ENCODE results near the gene PTGR3. TPM values are rescaled to one million over a fixed set of nuclear protein-coding genes. Genes with fewer than 3 reads are reported as not detected.

The PTGR3 gene
- total and polyA plus RNA-seq, 4 donors = 10.1 to 22.2 (median 21.4) TPM

GRCh38 chr18:75168619-75169018 lies 40.3 kb downstream of the PTGR3 start:
- ATAC-seq (ENCODE audit: insufficient read depth, low FRiP score) (no peak), DNase-seq (peak in 1 of 3 donors; percentile 28)
- Histone ChIP-seq H3K36me3 (ENCODE audit: control insufficient read depth in 4 of 4, insufficient read depth in 4 of 4, low read length in 4 of 4) (no peaks in the 10 kb centered on the region), H3K9ac (ENCODE audit: insufficient read depth in 1 of 2, low read length in 2 of 2) (no peak overlapping the region), H3K4me1 (ENCODE audit: control insufficient read depth in 5 of 5, insufficient read depth in 5 of 5, low read length in 5 of 5) (peaks cover 0 to 8% (median 0%) of the 10 kb centered on the region in 5 donors), H3K9me3 (ENCODE audit: control insufficient read depth in 4 of 4, insufficient read depth in 3 of 4, low read length in 3 of 4) (peaks cover 0 to 4% (median 0%) of the 10 kb centered on the region in 4 donors), H3K27ac (ENCODE audit: low read depth in 1 of 2, low read length in 1 of 2) (no peak overlapping the region), H3K4me3 (no peak overlapping the region), H3K27me3 (ENCODE audit: control insufficient read depth in 3 of 3, insufficient read depth in 3 of 3, low read length in 2 of 3) (no peaks in the 10 kb centered on the region)
- 62 to 75% methylated on average over 7 of the region's 7 CpGs for WGBS, 2 donors
- no peak for TF ChIP-seq CTCF (IDR thresholded peaks at IDR 0.05; ENCODE audit: control extremely low read depth, extremely low read depth)

GRCh38 chr18:75167759-75168618 lies 41.0 kb downstream of the PTGR3 start:
- H3K4me3 ChIP-seq = peak overlapping the region; percentile 6
- H3K4me1 ChIP-seq (ENCODE audit: control insufficient read depth in 5 of 5, insufficient read depth in 5 of 5, low read length in 5 of 5) = peaks cover 0 to 8% (median 0%) of the 10 kb centered on the region in 5 donors
- no peak for TF ChIP-seq CTCF (IDR thresholded peaks at IDR 0.05; ENCODE audit: control extremely low read depth, extremely low read depth)
- H3K27ac ChIP-seq (ENCODE audit: low read depth in 1 of 2, low read length in 1 of 2) = no peak overlapping the region
- WGBS, 2 donors = 50 to 72% methylated on average over 33 of the region's 33 CpGs
- peaks cover 0 to 4% (median 0%) of the 10 kb centered on the region in 4 donors for H3K9me3 ChIP-seq (ENCODE audit: control insufficient read depth in 4 of 4, insufficient read depth in 3 of 4, low read length in 3 of 4)
- peak overlapping the region in 1 of 2 donors; percentile 15 for H3K9ac ChIP-seq (ENCODE audit: insufficient read depth in 1 of 2, low read length in 2 of 2)
- ATAC-seq (ENCODE audit: insufficient read depth, low FRiP score) (no peak), DNase-seq (peak; percentile 84 to 89 (median 87))
- H3K27me3 ChIP-seq (ENCODE audit: control insufficient read depth in 3 of 3, insufficient read depth in 3 of 3, low read length in 2 of 3) = no peaks in the 10 kb centered on the region
- H3K36me3 ChIP-seq (ENCODE audit: control insufficient read depth in 4 of 4, insufficient read depth in 4 of 4, low read length in 4 of 4) = no peaks in the 10 kb centered on the region

GRCh38 chr18:75167137-75167536 lies 41.8 kb downstream of the PTGR3 start:
- Histone ChIP-seq H3K36me3 (ENCODE audit: control insufficient read depth in 4 of 4, insufficient read depth in 4 of 4, low read length in 4 of 4) (no peaks in the 10 kb centered on the region), H3K27ac (ENCODE audit: low read depth in 1 of 2, low read length in 1 of 2) (no peak overlapping the region), H3K27me3 (ENCODE audit: control insufficient read depth in 3 of 3, insufficient read depth in 3 of 3, low read length in 2 of 3) (no peaks in the 10 kb centered on the region), H3K9me3 (ENCODE audit: control insufficient read depth in 4 of 4, insufficient read depth in 3 of 4, low read length in 3 of 4) (peaks cover 0 to 4% (median 0%) of the 10 kb centered on the region in 4 donors), H3K4me1 (ENCODE audit: control insufficient read depth in 5 of 5, insufficient read depth in 5 of 5, low read length in 5 of 5) (peaks cover 0 to 8% (median 0%) of the 10 kb centered on the region in 5 donors), H3K9ac (ENCODE audit: insufficient read depth in 1 of 2, low read length in 2 of 2) (no peak overlapping the region), H3K4me3 (no peak overlapping the region)
- no peak for TF ChIP-seq CTCF (IDR thresholded peaks at IDR 0.05; ENCODE audit: control extremely low read depth, extremely low read depth)
- ATAC-seq (ENCODE audit: insufficient read depth, low FRiP score) (no peak), DNase-seq (peak in 1 of 3 donors; percentile 4)
- whole genome bisulfite sequencing, 2 donors = 93% methylated on average over 10 of the region's 10 CpGs

Measured in lung (tissue), 12 donors.